HEK293 (cell line): Measurements from ENCODE around the gene SGF29.

ENCODE experiments used
- CTCF ChIA-PET: fragments of 350-600 bp; formaldehyde crosslinking; extraction: SDS; loops from one replicate; lab custom pipeline; 2021; ENCODE audit warnings: antibody characterized with exemption; lab: Yijun Ruan, JAX
- POLR2A ChIA-PET: fragments of 300-600 bp; formaldehyde crosslinking; extraction: SDS; loops from one replicate; lab custom pipeline; 2020; ENCODE audit warnings: antibody characterized with exemption, inconsistent platforms; lab: Yijun Ruan, JAX
- H3K27ac ChIP-seq: fragments of 200-500 bp; sonication (Bioruptor generic); 2 replicates; pipeline ENCODE4 v1.5.1; 2014; ENCODE audit warnings: low read depth, low read length, control low read depth, inconsistent platforms; ENCODE audit errors: extremely low read depth
- H3K36me3 ChIP-seq, 2 experiments: fragments of 200-500 bp in 1 of 2; sonication (Bioruptor generic) in 1 of 2; 1 replicate in 1 of 2; 2 replicates in 1 of 2; pipeline ENCODE4 v1.5.1; 2014 to 2017; ENCODE audit warnings: inconsistent platforms in 2 of 2, low read length in 2 of 2; ENCODE audit not compliant: control insufficient read depth in 2 of 2, insufficient read depth in 1 of 2
- H3K4me1 ChIP-seq: fragments of 200-500 bp; sonication (Bioruptor generic); 2 replicates; pipeline ENCODE4 v1.5.1; 2014; ENCODE audit warnings: mild to moderate bottlenecking, low read length, inconsistent platforms; ENCODE audit not compliant: control insufficient read depth, insufficient read depth
- H3K4me3 ChIP-seq: 2 replicates; pipeline ENCODE4 v1.5.1; 2011; ENCODE audit warnings: low read depth, mild to moderate bottlenecking, control low read depth, low read length, moderate library complexity
- H3K9me3 ChIP-seq: fragments of 200-500 bp; sonication (Bioruptor generic); 2 replicates; pipeline ENCODE4 v1.5.1; 2014; ENCODE audit warnings: low read depth, low read length, inconsistent platforms; ENCODE audit not compliant: control insufficient read depth, insufficient read depth
- BCL11B ChIP-seq: fragments of 450-650 bp; formaldehyde crosslinking; IDR thresholded peaks from 2 replicates; pipeline ENCODE4 v1.5.1; 2016; ENCODE audit warnings: low read depth, missing biosample characterization, missing genetic modification characterization
- GLIS1 ChIP-seq: fragments of 450-650 bp; formaldehyde crosslinking; IDR thresholded peaks from 2 replicates; pipeline ENCODE4 v1.5.1; 2016; ENCODE audit warnings: missing biosample characterization, missing genetic modification characterization
- KLF8 ChIP-seq: fragments of 450-650 bp; formaldehyde crosslinking; IDR thresholded peaks from 2 replicates; pipeline ENCODE4 v1.5.1; 2016; ENCODE audit warnings: missing biosample characterization, missing genetic modification characterization
- TSHZ1 ChIP-seq: fragments of 450-650 bp; formaldehyde crosslinking; IDR thresholded peaks from 2 replicates; pipeline ENCODE4 v1.5.1; 2016; ENCODE audit warnings: missing biosample characterization, missing genetic modification characterization, borderline replicate concordance
- ZNF146 ChIP-seq: fragments of 450-650 bp; formaldehyde crosslinking; IDR thresholded peaks from 2 replicates; pipeline ENCODE4 v1.5.1; 2016; ENCODE audit warnings: missing biosample characterization, missing genetic modification characterization
- ZNF155 ChIP-seq: fragments of 450-650 bp; formaldehyde crosslinking; IDR thresholded peaks from 2 replicates; pipeline ENCODE4 v1.5.1; 2016; ENCODE audit warnings: missing biosample characterization, missing genetic modification characterization
- ZNF184 ChIP-seq: fragments of 450-650 bp; IDR thresholded peaks from 2 replicates; pipeline ENCODE4 v1.5.1; 2018; ENCODE audit warnings: missing biosample characterization, mild to moderate bottlenecking, missing genetic modification characterization
- ZNF311 ChIP-seq: fragments of 450-650 bp; formaldehyde crosslinking; IDR thresholded peaks from 2 replicates; pipeline ENCODE4 v1.5.1; 2017; ENCODE audit warnings: missing biosample characterization, missing genetic modification characterization, borderline replicate concordance
- ZNF366 ChIP-seq: fragments of 450-650 bp; formaldehyde crosslinking; conservative IDR thresholded peaks from 2 replicates; pipeline ENCODE4 v1.5.1; 2016; ENCODE audit warnings: missing biosample characterization, missing genetic modification characterization
- ZNF394 ChIP-seq: fragments of 450-650 bp; formaldehyde crosslinking; IDR thresholded peaks from 2 replicates; pipeline ENCODE4 v1.5.1; 2016; ENCODE audit warnings: missing biosample characterization, missing genetic modification characterization, mild to moderate bottlenecking, moderate library complexity, borderline replicate concordance
- ZNF416 ChIP-seq: fragments of 450-650 bp; formaldehyde crosslinking; IDR thresholded peaks from 2 replicates; pipeline ENCODE4 v1.5.1; 2016; ENCODE audit warnings: missing biosample characterization, missing genetic modification characterization
- ZNF48 ChIP-seq: fragments of 450-650 bp; formaldehyde crosslinking; IDR thresholded peaks from 2 replicates; pipeline ENCODE4 v1.5.1; 2016; ENCODE audit warnings: missing biosample characterization, missing genetic modification characterization
- ZNF548 ChIP-seq: fragments of 450-650 bp; formaldehyde crosslinking; IDR thresholded peaks from 2 replicates; pipeline ENCODE4 v1.5.1; 2016; ENCODE audit warnings: missing biosample characterization, missing genetic modification characterization
- ZNF558 ChIP-seq: fragments of 450-650 bp; formaldehyde crosslinking; IDR thresholded peaks from 2 replicates; pipeline ENCODE4 v1.5.1; 2016; ENCODE audit warnings: missing biosample characterization, missing genetic modification characterization
- ZNF580 ChIP-seq: fragments of 450-650 bp; formaldehyde crosslinking; IDR thresholded peaks from 2 replicates; pipeline ENCODE4 v1.5.1; 2016; ENCODE audit warnings: missing biosample characterization, missing genetic modification characterization
- ZNF600 ChIP-seq: fragments of 450-650 bp; formaldehyde crosslinking; IDR thresholded peaks from 2 replicates; pipeline ENCODE4 v1.5.1; 2016; ENCODE audit warnings: missing biosample characterization, missing genetic modification characterization
- ZNF621 ChIP-seq: fragments of 450-650 bp; formaldehyde crosslinking; IDR thresholded peaks from 2 replicates; pipeline ENCODE4 v1.5.1; 2017; ENCODE audit warnings: missing biosample characterization, missing genetic modification characterization
- ZNF624 ChIP-seq: fragments of 450-650 bp; formaldehyde crosslinking; IDR thresholded peaks from 2 replicates; pipeline ENCODE4 v1.5.1; 2017; ENCODE audit warnings: missing biosample characterization, missing genetic modification characterization
- ZNF654 ChIP-seq: fragments of 450-650 bp; formaldehyde crosslinking; IDR thresholded peaks from 2 replicates; pipeline ENCODE4 v1.5.1; 2016; ENCODE audit warnings: low read depth, missing biosample characterization, missing genetic modification characterization
- ZNF660 ChIP-seq: fragments of 450-650 bp; IDR thresholded peaks from 2 replicates; pipeline ENCODE4 v1.5.1; 2018; ENCODE audit warnings: missing biosample characterization, mild to moderate bottlenecking, missing genetic modification characterization
- ZNF692 ChIP-seq: fragments of 450-650 bp; formaldehyde crosslinking; IDR thresholded peaks from 2 replicates; pipeline ENCODE4 v1.5.1; 2016; ENCODE audit warnings: missing biosample characterization, missing genetic modification characterization
- ZNF707 ChIP-seq: fragments of 450-650 bp; formaldehyde crosslinking; IDR thresholded peaks from 2 replicates; pipeline ENCODE4 v1.5.1; 2016; ENCODE audit warnings: missing biosample characterization, missing genetic modification characterization
- ZNF843 ChIP-seq: fragments of 450-650 bp; formaldehyde crosslinking; IDR thresholded peaks from 2 replicates; pipeline ENCODE4 v1.5.1; 2016; ENCODE audit warnings: missing biosample characterization, missing genetic modification characterization

The SGF29 gene

GRCh38 chr16:28527985-28528384 is 25.7 kb upstream of the SGF29 start (continued):
- TF ChIP-seq TSHZ1 (tag by site-specific recombination) (no peak), ZNF558 (tag by site-specific recombination) (no peak), ZNF843 (tag by site-specific recombination) (no peak), ZNF155 (tag by site-specific recombination) (no peak), ZNF580 (tag by site-specific recombination) (no peak), BCL11B (tag by site-specific recombination) (no peak), ZNF394 (tag by site-specific recombination) (no peak), ZNF600 (tag by site-specific recombination) (no peak), ZNF548 (tag by site-specific recombination) (no peak)

DNA sequence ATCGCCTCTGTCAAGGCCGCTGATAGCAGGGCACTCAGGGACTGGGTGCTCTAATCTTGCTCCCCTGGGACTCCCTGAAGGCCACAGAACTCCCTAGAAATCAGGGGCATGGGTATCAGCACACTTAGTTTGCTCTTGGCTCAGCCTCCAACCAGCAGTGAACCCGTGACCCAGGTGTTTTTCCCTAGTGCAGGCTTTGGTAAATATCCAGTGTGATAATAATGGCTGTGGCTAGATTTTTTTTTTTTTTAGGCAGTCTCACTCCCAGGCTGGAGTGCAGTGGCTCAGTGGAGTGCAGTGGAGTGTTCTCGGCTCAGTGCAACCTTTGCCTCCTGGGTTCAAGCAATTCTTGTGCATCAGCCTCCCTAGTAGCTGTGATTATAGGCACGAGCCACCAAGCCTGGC is 25.3 kb upstream of the SGF29 start:
- ChIA-PET POLR2A (no interaction called here), CTCF (interaction anchor here (0.6 kb wide), 1 partner anchor 17 kb away, joined by 4 read pairs; no protein-coding TSS in a partner anchor)
- TF ChIP-seq ZNF48 (tag by site-specific recombination), result no peak
- TF ChIP-seq GLIS1 (tag by site-specific recombination), result no peak
- TF ChIP-seq ZNF621 (tag by site-specific recombination), result no peak
- no peak for TF ChIP-seq ZNF558 (tag by site-specific recombination)
- TF ChIP-seq ZNF692, result no peak
- TF ChIP-seq ZNF654, result no peak
- TF ChIP-seq ZNF366, result no peak
- no peak for TF ChIP-seq ZNF311 (tag by site-specific recombination)
- no peak for TF ChIP-seq ZNF624 (tag by site-specific recombination)
- TF ChIP-seq ZNF416 (tag by site-specific recombination), result no peak
- TF ChIP-seq ZNF184 (tag by site-specific recombination), result no peak
- no peak for TF ChIP-seq KLF8 (tag by site-specific recombination)
- TF ChIP-seq ZNF146 (tag by site-specific recombination), result no peak
- no peak for TF ChIP-seq ZNF660 (tag by site-specific recombination)
- no peak for TF ChIP-seq ZNF707 (tag by site-specific recombination)
- Histone ChIP-seq H3K9me3 (no peaks in the 10 kb centered on the region), H3K4me3 (no peak overlapping the region), H3K4me1 (no peaks in the 10 kb centered on the region), H3K27ac (no peak overlapping the region), H3K36me3 (no peaks in the 10 kb centered on the region)
